ENCODE data around the gene PTRH1.

PTRH1 gene

DNA sequence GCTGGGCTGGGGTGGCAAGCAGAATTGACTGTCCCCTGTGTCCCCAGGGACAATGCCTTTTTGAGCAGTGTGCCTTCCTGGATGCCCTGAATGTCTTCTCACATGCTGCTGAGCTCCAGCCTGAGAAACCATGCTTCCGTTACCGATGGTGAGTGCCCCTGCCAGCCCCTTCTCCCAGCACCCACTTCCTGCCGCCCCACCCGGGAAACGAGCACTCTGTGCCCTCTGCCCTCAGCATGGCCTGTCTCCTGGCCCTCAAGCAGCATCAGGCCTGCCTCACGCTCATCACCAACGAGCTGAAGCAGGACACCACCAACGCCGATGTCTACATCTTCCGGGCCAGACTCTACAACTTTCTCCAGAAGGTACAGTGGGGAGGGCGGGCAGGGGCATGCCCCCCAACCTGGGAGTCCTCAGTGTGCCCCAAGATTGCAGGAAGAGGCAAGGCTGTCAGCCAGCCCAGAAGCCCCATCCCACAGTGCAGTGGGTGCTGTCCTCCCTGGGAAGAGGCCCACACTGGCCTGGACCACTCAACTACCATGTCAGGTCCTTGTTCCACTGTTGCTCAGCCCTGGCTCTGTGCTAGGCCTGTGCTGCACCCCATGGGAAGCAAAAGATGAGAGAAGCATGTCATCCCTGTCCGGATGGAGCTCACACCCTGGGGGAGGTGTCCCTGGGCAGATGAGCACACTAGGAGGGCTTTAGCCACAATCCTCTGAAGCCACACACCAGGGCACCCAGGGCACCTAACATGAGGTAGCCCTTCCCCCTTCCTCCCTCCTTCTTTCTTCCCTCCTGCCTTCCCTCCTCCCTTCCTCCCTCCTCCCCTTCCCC is 4.8 kb upstream of the PTRH1 start:
- no peak for DNase-seq (ENCODE audit: low spot score)

DNA sequence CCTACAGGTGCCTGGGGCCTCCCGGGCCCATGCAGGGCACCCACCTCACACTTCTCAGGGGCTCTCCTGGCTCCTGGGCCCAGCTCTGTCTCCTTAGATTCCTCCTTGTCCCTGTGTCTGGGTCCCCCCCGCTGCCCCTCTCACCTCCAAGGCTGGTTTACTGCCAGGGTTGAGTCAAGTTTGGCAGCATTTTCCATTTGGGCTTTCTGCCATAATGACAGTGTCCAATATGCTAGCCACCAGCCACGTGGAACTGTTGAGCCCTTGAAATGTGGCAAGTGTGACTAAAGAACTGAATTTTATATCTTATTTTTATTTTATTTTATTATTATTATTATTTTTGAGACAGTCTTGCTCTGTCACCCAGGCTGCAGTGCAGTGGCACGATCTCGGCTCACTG is 2.3 kb upstream of the PTRH1 start:
- no peak for DNase-seq (ENCODE audit: low spot score)

DNA sequence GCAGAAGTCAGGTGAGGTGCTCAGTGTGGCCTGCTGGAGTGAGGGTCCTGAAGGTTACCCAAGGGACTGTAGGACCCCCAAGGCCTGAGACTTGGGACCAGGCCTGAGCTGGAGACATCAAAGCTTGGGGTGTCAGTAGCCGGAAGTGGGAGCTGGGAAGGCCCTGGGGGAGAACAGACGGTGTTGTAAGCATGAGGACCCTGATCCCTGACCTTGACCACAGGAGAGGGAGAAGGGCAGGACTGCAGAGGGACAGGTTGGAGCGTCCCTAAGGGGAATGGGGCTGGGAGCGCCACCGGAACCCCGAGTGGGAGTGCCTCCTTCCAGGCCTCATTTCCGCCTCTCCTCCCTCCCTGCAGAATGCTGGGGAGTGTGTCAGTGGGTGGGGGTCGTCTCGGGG is 949 bp upstream of the PTRH1 start:
- DNase-seq (ENCODE audit: low spot score) = no peak

- peak; percentile 52 for DNase-seq (ENCODE audit: low spot score)
Observed at GRCh38 chr9:127714951-127715469, 453 bp downstream of the PTRH1 start.

- peak; percentile 39 for DNase-seq (ENCODE audit: low spot score)
Observed at GRCh38 chr9:127714020-127714750, 1.3 kb downstream of the PTRH1 start.

GRCh38 chr9:127712867-127713266 is 2.6 kb downstream of the PTRH1 start:
- DNase-seq (ENCODE audit: low spot score) = no peak

GRCh38 chr9:127712371-127712770 is 3.1 kb downstream of the PTRH1 start:
- no peak for DNase-seq (ENCODE audit: low spot score)

GRCh38 chr9:127711831-127712274 is 3.6 kb downstream of the PTRH1 start:
- no peak for DNase-seq (ENCODE audit: low spot score)

DNA sequence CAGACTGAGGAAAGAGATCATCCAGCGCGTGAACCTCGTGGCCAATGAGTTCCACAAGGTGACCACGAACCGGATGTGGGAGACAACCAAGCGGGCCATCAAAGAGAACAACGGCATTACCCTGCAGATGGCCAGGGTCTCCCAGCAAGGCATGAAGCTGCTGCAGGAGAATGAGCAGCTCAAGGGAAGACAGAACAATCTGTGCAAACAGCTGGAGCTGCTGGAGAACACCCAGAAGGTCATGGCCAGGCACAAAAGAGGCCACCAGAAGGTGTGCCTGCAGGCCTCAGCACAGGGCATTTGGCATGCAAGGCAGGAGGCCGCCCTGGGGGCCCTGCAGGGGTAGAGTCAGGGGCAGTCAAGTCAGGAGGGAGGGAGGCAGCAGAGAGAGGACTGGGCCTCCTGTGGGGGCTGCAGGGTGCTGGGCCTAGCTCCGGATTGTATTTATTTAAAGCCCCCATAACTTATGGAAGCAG is 4.2 kb downstream of the PTRH1 start:
- no peak for DNase-seq (ENCODE audit: low spot score)

- no peak for DNase-seq (ENCODE audit: low spot score)
Observed at GRCh38 chr9:127710204-127710783, 5.2 kb downstream of the PTRH1 start.

DNA sequence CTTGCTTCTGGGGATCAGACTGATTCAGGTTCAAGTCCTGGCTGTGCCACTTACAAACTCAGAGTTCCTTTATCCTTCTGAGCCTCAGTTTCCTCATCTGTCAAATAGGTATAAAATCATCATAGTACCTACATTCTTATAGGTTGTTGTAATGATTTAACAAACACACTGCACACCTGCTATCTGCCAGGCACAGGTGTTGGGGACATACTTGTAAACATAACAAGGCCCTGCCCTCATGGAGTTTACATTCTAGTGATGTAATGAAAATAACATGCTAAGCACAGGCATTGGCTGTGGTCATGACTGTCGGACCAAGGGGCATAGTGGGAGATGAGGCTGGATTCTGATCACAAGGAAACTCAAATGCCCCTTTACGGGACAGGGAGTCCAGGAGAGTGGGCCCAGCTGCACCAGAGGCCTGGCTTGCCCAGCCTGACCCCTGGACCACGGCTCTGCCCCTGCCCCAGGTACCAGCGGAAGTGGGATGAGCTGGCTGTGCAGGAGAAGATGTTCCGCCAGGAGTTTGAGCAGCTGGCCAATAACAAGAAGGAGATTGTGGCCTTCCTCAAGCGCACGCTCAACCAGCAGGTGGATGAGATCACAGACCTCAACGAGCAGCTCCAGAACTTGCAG is 6.4 kb downstream of the PTRH1 start:
- DNase-seq (ENCODE audit: low spot score) = no peak

GRCh38 chr9:127707766-127708165 is 7.7 kb downstream of the PTRH1 start:
- no peak for DNase-seq (ENCODE audit: low spot score)

- DNase-seq (ENCODE audit: low spot score) = no peak
Observed at GRCh38 chr9:127706836-127707241, 8.6 kb downstream of the PTRH1 start, which contains the start of gene CFAP157. CFAP157 (plus strand) TSS chr9:127706988; CDS start chr9:127707032, 44 bp downstream.

- DNase-seq (ENCODE audit: low spot score) = no peak
Observed at GRCh38 chr9:127705577-127706379, 9.7 kb downstream of the PTRH1 start.

DNA sequence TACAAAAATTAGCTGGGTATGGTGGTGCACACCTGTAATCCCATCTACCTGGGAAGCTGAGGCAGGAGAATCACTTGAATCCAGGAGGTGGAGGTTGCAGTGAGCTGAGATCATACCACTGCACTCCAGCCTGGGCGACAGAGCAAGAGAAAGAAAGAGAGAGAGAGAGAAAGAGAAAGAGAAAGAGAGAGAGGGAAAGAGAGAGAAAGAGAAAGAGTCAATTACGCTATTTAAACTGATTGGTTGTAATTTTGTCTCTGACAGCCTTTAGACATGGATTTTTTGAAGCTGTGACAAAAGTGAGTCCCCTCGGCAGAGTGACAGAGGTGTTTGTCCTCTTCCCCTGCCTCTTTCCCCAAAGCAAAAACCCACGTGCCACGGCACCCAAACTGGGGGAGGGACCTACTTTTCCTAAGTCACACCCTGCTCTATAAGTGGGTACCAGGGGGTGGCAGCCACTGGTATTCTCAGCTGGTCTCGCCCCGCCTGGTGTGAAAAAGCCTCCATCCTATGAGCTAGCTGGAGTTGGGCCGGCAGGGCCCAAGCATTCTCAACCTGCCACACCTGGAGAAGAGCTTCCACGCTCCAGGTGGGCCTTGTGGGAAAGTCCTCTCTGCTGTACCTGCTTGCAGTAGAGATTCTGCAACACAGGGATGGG is 12.0 kb downstream of the PTRH1 start:
- DNase-seq (ENCODE audit: low spot score) = no peak

DNA sequence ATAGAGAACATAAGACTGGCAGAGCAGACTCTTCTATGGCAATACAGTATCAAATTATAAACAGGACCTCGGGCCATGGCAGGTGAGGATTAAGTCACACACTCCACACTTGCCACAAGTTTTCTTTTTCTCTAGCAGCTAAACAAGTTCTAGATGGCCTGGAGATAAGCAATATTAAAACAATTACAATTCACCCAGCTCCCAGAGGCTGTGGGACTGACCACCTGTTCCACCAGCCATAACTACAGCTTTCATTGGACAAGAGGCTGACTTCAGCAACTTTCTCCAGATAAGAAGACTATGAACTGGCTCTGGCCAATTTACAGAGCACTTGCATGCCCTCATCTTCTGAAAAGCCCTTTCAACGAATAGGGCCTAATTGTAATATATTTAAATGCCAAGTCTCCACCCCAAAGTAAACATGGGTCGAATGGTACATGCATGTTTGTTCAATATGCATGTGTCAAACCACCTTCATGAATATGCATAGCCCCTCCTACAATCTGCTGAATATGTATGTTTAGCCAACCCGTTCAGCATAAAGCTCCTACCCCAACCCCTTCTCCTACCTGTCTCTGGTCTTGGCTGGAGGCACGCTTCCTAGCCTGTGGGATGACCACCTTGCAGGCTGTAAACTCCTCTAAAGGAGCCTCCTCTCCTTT is 14.7 kb downstream of the PTRH1 start:
- DNase-seq (ENCODE audit: low spot score) = no peak

DNA sequence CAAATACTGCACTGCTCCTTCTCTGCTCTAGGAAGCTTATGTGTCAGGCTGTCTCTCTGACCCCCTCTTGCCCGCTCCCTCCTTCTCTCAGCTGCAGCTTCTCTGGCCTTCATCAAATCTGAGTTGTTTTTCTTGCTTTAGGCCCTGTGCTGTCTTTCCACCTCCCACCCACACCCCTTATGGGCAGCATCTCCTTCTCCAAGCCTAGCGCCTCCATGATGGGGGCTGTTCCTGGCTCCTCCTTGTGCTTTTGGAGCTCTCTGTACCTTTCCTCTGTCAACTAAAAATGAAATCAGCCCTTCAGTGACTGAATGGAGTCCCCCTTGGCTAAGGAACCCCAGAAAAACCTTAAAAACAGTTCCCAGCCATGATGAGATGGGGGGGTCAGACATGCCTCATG is 15.3 kb downstream of the PTRH1 start:
- no peak for DNase-seq (ENCODE audit: low spot score)

DNA sequence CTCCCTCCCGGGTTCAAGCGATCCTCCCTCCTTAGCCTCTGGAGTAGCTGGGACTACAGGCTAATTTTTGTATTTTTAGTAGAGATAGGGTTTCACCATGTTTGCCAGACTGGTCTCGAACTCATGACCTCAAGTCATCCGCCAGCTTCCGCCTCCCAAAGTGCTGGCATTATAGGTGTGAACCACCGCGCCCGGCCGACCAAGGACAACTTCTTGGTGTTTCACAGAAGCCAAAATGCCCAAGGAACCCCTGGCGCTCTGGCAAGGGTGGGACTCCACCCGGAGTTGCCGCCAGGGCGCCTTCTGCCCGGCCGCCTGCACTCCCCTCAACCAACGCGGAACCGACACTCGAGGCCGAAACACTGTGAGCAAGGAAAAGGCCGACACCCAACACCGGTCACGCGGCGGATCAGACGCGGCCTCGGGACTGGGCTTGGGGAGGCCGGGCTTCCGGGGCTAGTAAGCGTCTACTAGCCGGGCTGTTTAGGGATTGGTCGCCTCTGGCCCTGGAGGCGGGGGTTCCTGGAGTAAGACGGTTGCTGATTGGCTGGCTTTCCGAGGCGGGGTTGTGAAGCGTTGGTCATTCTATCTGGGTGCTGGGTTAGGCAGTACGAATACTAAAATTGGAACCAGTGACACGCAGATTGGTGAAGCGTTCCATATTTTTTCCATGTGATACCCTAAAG is 16.3 kb downstream of the PTRH1 start:
- DNase-seq (ENCODE audit: low spot score) = peak; percentile 99

DNA sequence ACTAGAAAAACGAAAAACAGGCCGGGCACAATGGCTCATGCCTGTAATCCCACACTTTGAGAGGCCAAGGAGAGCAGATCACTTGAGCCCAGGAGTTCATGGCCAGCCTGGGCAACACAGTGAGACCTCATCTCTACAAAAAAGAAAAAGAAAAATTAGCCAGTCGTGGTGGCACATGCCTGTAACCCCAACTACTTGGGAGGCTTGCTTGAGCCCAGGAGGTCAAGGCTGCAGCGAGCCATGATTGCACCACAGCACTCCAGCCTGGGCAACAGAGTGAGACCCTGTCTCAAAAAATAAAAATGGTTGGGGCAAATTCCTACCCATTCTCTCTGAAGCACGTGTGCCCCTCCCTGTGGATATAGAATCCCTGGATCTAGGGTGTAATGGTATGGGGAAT is 17.1 kb downstream of the PTRH1 start:
- DNase-seq (ENCODE audit: low spot score) = no peak
